Epithelial cell of esophagus (primary cell): ENCODE measurements around the gene ARFGEF3.
A peak's percentile ranks its signal among the peaks of the same experiment; 100 is the strongest.

Source experiments
- DNase-seq: peaks from one replicate; pipeline ENCODE4 v3.0.0; 2010; ENCODE audit warnings: low read depth
- H3K4me3 ChIP-seq: 2 replicates; pipeline ENCODE4 v1.5.1; 2011; ENCODE audit warnings: mild to moderate bottlenecking, low read length, control low read depth
- TF ChIP-seq, protein P1 (sequence below): IDR thresholded peaks from 2 replicates; pipeline ENCODE4 v1.5.1; 2011; ENCODE audit warnings: low read depth, mild to moderate bottlenecking, low read length, control low read depth, inconsistent platforms; ENCODE audit not compliant: insufficient read depth; ENCODE audit errors: missing control alignments

Gene ARFGEF3

GRCh38 chr6:138264372-138264880, 102.7 kb downstream of the ARFGEF3 start:
- TF ChIP-seq, protein P1, sequence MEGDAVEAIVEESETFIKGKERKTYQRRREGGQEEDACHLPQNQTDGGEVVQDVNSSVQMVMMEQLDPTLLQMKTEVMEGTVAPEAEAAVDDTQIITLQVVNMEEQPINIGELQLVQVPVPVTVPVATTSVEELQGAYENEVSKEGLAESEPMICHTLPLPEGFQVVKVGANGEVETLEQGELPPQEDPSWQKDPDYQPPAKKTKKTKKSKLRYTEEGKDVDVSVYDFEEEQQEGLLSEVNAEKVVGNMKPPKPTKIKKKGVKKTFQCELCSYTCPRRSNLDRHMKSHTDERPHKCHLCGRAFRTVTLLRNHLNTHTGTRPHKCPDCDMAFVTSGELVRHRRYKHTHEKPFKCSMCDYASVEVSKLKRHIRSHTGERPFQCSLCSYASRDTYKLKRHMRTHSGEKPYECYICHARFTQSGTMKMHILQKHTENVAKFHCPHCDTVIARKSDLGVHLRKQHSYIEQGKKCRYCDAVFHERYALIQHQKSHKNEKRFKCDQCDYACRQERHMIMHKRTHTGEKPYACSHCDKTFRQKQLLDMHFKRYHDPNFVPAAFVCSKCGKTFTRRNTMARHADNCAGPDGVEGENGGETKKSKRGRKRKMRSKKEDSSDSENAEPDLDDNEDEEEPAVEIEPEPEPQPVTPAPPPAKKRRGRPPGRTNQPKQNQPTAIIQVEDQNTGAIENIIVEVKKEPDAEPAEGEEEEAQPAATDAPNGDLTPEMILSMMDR: no peak
- no peak overlapping the region for H3K4me3 ChIP-seq
- DNase-seq: no peak

- TF ChIP-seq, protein P1: no peak
- DNase-seq: no peak
- H3K4me3 ChIP-seq: no peak overlapping the region
These were observed 104.4 kb downstream of the ARFGEF3 start for GRCh38 chr6:138266095-138266494.

- no peak overlapping the region for H3K4me3 ChIP-seq
- TF ChIP-seq, protein P1: no peak
- no peak for DNase-seq
These were observed 106.5 kb downstream of the ARFGEF3 start for GRCh38 chr6:138267971-138268895.

- TF ChIP-seq, protein P1: no peak
- no peak for DNase-seq
- no peak overlapping the region for H3K4me3 ChIP-seq
These were observed 109.7 kb downstream of the ARFGEF3 start for GRCh38 chr6:138271451-138271850.

- TF ChIP-seq, protein P1: no peak
- no peak overlapping the region for H3K4me3 ChIP-seq
- DNase-seq: peak; percentile 27
These were observed 111.0 kb downstream of the ARFGEF3 start for GRCh38 chr6:138272533-138273315.

GRCh38 chr6:138275976-138276375, 114.2 kb downstream of the ARFGEF3 start:
- TF ChIP-seq, protein P1: no peak
- H3K4me3 ChIP-seq: no peak overlapping the region
- peak; percentile 39 for DNase-seq
